Measurements from ENCODE around the gene TMEM154. TPM values are rescaled to one million over a fixed set of nuclear protein-coding genes. Genes with fewer than 3 reads are reported as not detected.

TMEM154 gene
- total RNA-seq, 4 donors from 2014 or later, result 0.38 to 1.3 (median 1.0) TPM

GRCh38 chr4:152663203-152664066 lies 16.4 kb downstream of the TMEM154 start:
- TF ChIP-seq, protein P1, sequence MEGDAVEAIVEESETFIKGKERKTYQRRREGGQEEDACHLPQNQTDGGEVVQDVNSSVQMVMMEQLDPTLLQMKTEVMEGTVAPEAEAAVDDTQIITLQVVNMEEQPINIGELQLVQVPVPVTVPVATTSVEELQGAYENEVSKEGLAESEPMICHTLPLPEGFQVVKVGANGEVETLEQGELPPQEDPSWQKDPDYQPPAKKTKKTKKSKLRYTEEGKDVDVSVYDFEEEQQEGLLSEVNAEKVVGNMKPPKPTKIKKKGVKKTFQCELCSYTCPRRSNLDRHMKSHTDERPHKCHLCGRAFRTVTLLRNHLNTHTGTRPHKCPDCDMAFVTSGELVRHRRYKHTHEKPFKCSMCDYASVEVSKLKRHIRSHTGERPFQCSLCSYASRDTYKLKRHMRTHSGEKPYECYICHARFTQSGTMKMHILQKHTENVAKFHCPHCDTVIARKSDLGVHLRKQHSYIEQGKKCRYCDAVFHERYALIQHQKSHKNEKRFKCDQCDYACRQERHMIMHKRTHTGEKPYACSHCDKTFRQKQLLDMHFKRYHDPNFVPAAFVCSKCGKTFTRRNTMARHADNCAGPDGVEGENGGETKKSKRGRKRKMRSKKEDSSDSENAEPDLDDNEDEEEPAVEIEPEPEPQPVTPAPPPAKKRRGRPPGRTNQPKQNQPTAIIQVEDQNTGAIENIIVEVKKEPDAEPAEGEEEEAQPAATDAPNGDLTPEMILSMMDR (IDR thresholded peaks at IDR 0.05; ENCODE audit: low read depth), result no peak

DNA sequence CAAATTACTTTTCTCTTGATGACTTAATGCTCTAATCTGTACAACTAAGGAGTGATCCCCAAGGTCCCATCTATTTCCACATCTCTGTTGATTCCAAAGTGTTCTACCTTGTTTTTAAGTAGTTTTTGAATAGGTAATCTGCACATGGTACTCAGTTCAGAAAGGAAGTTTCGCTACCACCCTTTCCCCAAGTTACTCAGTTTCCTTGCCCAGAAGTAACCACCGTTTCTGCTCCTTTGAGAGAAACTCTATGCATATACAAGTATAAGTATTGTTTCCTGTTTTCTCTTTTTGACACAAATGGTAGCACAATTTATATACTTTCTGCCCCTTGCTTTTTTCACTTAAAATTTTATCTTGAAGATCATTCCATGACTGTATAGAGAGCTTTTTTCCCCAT lies 18.1 kb downstream of the TMEM154 start:
- TF ChIP-seq, protein P1 (IDR thresholded peaks at IDR 0.05; ENCODE audit: low read depth), result no peak

DNA sequence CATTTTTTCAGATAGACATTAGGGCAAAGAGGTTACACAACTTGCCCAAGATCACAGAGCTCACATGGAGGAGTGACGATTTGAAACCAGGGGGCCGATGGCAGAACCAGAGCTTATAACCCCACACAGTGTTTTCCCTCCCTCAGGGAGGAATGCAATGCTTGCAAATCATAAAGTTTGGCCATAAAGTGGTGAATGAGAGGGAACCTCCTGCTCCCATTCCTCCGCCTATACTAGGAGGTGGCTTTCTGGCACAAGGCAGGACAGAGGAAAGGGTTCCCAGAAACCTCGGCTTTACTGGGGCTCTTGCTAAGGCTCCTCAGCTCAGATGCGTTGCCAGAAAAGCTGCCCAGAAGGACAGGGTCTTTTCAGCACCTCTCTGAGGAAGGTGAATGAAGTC lies 19.3 kb downstream of the TMEM154 start:
- TF ChIP-seq, protein P1 (IDR thresholded peaks at IDR 0.05; ENCODE audit: low read depth), result no peak

- TF ChIP-seq, protein P1 (IDR thresholded peaks at IDR 0.05; ENCODE audit: low read depth), result no peak
These were observed 20.0 kb downstream of the TMEM154 start for GRCh38 chr4:152659806-152660205.

GRCh38 chr4:152657657-152658056 lies 22.1 kb downstream of the TMEM154 start:
- TF ChIP-seq, protein P1 (IDR thresholded peaks at IDR 0.05; ENCODE audit: low read depth), result no peak

- TF ChIP-seq, protein P1 (IDR thresholded peaks at IDR 0.05; ENCODE audit: low read depth), result no peak
These were observed 24.3 kb downstream of the TMEM154 start for GRCh38 chr4:152655272-152656129.

DNA sequence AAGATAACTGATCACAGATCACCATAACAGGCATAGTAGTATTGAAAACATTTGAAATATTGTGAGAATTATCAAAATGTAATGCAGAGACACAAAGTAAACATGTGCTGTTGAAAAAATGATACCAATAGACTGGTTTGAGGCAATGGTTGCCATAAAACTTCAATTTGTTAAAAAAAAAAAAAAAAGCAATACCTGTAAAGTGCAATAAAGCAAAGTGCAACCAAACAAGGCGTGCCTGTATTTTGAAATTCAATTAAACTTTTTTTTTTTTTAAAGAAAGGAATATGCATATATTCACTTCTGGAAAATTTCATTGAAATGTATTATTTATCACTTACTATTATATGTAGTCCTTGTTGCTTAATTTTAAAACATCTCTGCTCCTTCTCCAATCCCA lies 27.7 kb downstream of the TMEM154 start:
- TF ChIP-seq, protein P1 (IDR thresholded peaks at IDR 0.05; ENCODE audit: low read depth), result no peak

Data from subcutaneous adipose tissue (tissue), 4 donors.